Karpas-422 (cell line): ENCODE results near the gene SETD4. TPM values are rescaled to one million over a fixed set of nuclear protein-coding genes. Genes with fewer than 3 reads are reported as not detected.

ENCODE experiments used
- DNase-seq: peaks from one replicate; pipeline ENCODE4 v3.0.0-alpha.2; 2015
- H2AFZ ChIP-seq: fragments of 200-600 bp; sonication (generic); 2 replicates; pipeline ENCODE4 v1.6.1; 2014; ENCODE audit warnings: antibody characterized with exemption, low read length, mixed read lengths
- H3K27ac ChIP-seq: fragments of 200-600 bp; sonication (generic); 2 replicates; pipeline ENCODE4 v1.5.1; 2014; ENCODE audit warnings: mild to moderate bottlenecking, low read length, moderate library complexity
- H3K27me3 ChIP-seq: fragments of 200-600 bp; sonication (generic); 2 replicates; pipeline ENCODE4 v1.6.1; 2014; ENCODE audit warnings: low read length, mixed read lengths
- H3K36me3 ChIP-seq: fragments of 200-600 bp; sonication (generic); 2 replicates; pipeline ENCODE4 v1.6.1; 2014; ENCODE audit warnings: low read length, mixed read lengths; ENCODE audit not compliant: insufficient read depth
- H3K4me1 ChIP-seq: fragments of 200-600 bp; sonication (generic); 2 replicates; pipeline ENCODE4 v1.6.1; 2014; ENCODE audit warnings: mild to moderate bottlenecking, low read length, mixed read lengths
- H3K4me2 ChIP-seq: fragments of 200-600 bp; sonication (generic); 2 replicates; pipeline ENCODE4 v1.6.1; 2014; ENCODE audit warnings: low read length, low read depth, mild to moderate bottlenecking; ENCODE audit not compliant: poor library complexity, severe bottlenecking
- H3K4me3 ChIP-seq: fragments of 200-600 bp; sonication (generic); 2 replicates; pipeline ENCODE4 v1.5.1; 2014; ENCODE audit warnings: mild to moderate bottlenecking, antibody characterized with exemption, low read length, mixed read lengths
- H3K79me2 ChIP-seq: fragments of 200-600 bp; sonication (generic); 2 replicates; pipeline ENCODE4 v1.6.1; 2014; ENCODE audit warnings: mild to moderate bottlenecking, low read length, mixed read lengths
- H3K9ac ChIP-seq: fragments of 200-600 bp; sonication (generic); 2 replicates; pipeline ENCODE4 v1.6.0; 2014; ENCODE audit warnings: low read length
- H3K9me2 ChIP-seq: fragments of 200-600 bp; sonication (generic), shearing (Covaris generic); replicated peaks from 2 replicates; pipeline ENCODE4 v1.6.0; 2014; ENCODE audit warnings: mild to moderate bottlenecking, low read length, moderate library complexity; ENCODE audit not compliant: insufficient read depth
- H3K9me3 ChIP-seq: fragments of 300-700, 200-600 bp; sonication (generic); 2 replicates; pipeline ENCODE4 v1.6.1; 2014; ENCODE audit warnings: low read length, mixed read lengths
- H4K20me1 ChIP-seq: fragments of 200-600 bp; sonication (generic); 2 replicates; pipeline ENCODE4 v1.6.1; 2014; ENCODE audit warnings: mild to moderate bottlenecking, antibody characterized with exemption, low read length, low read depth; ENCODE audit not compliant: insufficient read depth
- total RNA-seq: library from RNA; depleted of rRNA; stranded (reverse); fragments of >200 nt; shearing (Covaris generic); gene quantifications from 2 replicates; pipeline ENCODE4 v1.2.3, GENCODE V29; 2014; ENCODE audit warnings: low replicate concordance

SETD4 gene
- total RNA-seq, 1 experiment from 2014 or later, result 22.6 TPM

DNA sequence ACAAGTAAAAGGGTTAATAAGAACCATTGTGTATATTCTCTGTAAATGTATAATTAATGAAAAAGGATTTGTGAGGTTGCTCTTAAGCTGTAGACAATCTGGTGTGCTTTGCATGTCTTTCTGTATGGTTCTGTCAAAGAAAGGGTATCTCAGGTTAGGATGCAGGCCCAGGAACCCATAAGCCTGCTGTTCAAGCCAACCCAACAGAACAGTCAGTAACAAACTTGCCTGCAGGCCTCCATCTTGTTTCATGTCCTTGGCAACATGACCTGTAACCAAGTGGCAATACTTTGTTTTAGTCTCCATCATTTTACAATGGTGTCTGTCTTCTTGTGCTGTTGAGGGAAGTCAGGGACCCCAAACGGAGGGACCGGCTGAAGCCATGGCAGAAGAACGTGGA, 38.7 kb upstream of the SETD4 start:
- DNase-seq, result no peak
- no peaks in the 10 kb centered on the region for H3K27me3 ChIP-seq
- H3K9me3 ChIP-seq, result peaks cover under 1% of the 10 kb centered on the region; the same call in 1 of the 2 replicates
- no peak overlapping the region for H3K27ac ChIP-seq
- H3K79me2 ChIP-seq, result no peaks in the 10 kb centered on the region
- no peaks in the 10 kb centered on the region for H4K20me1 ChIP-seq
- peaks cover 4% of the 10 kb centered on the region for H3K4me1 ChIP-seq
- H3K36me3 ChIP-seq, result no peaks in the 10 kb centered on the region
- no peak overlapping the region for H3K9ac ChIP-seq
- no peak overlapping the region for H3K4me3 ChIP-seq
- no peaks in the 10 kb centered on the region for H3K9me2 ChIP-seq
- no peak overlapping the region for H3K4me2 ChIP-seq
- H2AFZ ChIP-seq, result no peak overlapping the region

DNA sequence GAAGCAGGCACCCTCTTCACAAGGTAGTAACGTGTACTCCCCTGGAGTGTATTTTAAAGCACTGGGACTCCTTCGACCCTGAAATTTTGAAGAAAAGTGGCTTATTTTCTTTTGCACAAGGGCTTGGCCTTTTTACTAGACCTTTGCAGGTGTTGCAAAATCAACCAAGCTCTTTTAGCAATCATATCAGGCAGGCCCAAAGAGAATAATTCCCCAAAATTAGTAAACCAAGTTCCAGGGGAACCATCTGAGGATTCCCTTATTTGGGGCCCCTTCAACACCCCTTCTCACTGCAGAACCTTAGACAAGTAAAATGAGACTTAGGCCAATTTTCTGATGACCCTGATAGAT, 37.8 kb upstream of the SETD4 start:
- Histone ChIP-seq H2AFZ (no peak overlapping the region), H3K27ac (no peak overlapping the region), H3K27me3 (peaks cover 6% of the 10 kb centered on the region; the same call in 1 of the 2 replicates), H3K4me2 (no peak overlapping the region), H3K4me3 (no peak overlapping the region), H3K4me1 (peaks cover 4% of the 10 kb centered on the region), H3K79me2 (no peaks in the 10 kb centered on the region), H3K9ac (no peak overlapping the region), H4K20me1 (no peaks in the 10 kb centered on the region), H3K36me3 (no peaks in the 10 kb centered on the region), H3K9me3 (peaks cover 9% of the 10 kb centered on the region; the same call in 1 of the 2 replicates), H3K9me2 (no peaks in the 10 kb centered on the region)
- DNase-seq, result no peak

DNA sequence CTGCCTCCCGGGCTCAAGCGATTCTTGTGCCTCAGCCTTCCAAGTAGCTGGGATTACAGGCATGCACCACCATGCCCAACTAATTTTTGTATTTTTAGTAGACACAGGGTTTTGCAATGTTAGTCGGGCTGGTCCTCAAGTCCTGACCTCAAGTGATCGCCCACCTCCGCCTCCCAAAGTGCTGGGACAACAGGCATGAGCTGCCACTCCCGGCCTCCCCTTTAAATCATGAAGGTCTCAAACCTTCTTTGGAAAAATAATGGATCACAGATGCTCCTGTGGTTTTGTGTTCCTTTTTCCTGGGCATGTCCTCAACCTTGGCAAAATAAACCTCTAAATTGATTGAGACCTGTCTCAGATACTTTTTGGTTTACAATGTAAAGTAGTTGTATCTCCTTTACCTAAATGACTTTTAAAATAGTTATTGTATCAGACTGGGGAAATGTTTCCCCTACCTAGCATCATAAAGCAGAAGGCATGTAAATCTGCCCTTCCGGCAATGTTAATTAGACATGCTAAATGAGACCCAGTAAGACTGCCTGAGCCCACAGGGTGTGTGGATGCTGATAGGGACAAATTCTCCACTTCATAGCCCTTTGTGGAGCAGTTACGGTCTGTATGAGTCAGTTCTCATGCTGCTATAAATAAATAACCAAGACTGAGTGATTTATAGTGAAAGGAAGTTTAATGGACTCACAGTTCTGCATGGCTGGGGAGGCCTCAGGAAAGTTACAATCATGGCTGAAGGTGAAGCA, 37.3 kb upstream of the SETD4 start:
- Histone ChIP-seq H4K20me1 (no peaks in the 10 kb centered on the region), H3K9ac (no peak overlapping the region), H3K27ac (no peak overlapping the region), H3K4me1 (peaks cover 4% of the 10 kb centered on the region), H3K27me3 (peaks cover 7% of the 10 kb centered on the region; the same call in 1 of the 2 replicates), H3K36me3 (no peaks in the 10 kb centered on the region), H2AFZ (no peak overlapping the region), H3K4me3 (no peak overlapping the region), H3K9me2 (no peaks in the 10 kb centered on the region), H3K79me2 (no peaks in the 10 kb centered on the region), H3K4me2 (no peak overlapping the region), H3K9me3 (peaks cover 9% of the 10 kb centered on the region; the same call in 1 of the 2 replicates)
- no peak for DNase-seq

DNA sequence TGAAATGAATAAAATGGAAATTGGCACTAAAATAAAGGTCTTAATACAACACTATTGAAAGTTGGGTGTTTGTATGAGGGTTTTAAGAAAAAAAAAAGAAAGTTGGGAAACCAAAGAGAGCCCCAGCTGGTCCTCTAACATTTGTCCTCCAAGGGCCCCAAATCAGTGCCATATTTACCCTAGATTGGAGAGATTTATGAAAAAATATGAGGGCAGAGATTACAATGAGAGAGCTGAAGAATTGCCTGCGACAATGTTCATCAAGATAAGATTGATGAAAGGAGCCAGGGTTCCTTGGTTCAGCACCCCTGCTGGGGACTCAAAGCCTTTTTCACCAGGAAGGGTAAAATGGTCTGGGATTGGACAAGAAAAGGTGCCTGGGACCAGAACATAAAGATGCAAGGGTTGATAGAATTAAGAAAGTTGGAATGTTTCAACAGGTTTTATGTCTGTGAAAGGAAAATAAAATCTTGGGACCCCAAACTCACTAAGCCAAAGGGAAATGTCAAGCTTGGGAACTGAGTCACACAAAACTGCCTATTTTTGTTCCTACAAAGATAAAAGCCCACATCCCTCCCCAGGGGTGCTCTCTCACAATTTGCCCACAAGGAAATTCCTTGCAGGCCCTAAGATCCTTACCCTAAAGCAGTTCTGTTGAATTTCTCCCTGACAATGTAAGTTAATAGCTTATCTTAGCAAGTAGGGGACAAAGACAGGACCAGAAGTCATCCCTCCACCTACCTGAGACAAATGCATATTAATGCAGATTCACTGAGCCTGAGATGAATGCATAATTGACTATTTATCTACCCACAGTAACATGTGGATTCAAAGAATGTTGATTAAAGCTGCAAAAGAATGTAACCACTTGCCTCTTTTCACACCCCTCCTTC, 36.3 kb upstream of the SETD4 start:
- H3K4me2 ChIP-seq, result no peak overlapping the region
- H3K36me3 ChIP-seq, result no peaks in the 10 kb centered on the region
- no peak overlapping the region for H3K27ac ChIP-seq
- no peaks in the 10 kb centered on the region for H3K9me2 ChIP-seq
- H3K27me3 ChIP-seq, result peaks cover 7% of the 10 kb centered on the region; the same call in 1 of the 2 replicates
- H4K20me1 ChIP-seq, result no peaks in the 10 kb centered on the region
- H3K4me3 ChIP-seq, result no peak overlapping the region
- H3K79me2 ChIP-seq, result no peaks in the 10 kb centered on the region
- H3K4me1 ChIP-seq, result peaks cover 4% of the 10 kb centered on the region
- no peak for DNase-seq
- H2AFZ ChIP-seq, result no peak overlapping the region
- H3K9me3 ChIP-seq, result peaks cover 9% of the 10 kb centered on the region; the same call in 1 of the 2 replicates
- H3K9ac ChIP-seq, result no peak overlapping the region

DNA sequence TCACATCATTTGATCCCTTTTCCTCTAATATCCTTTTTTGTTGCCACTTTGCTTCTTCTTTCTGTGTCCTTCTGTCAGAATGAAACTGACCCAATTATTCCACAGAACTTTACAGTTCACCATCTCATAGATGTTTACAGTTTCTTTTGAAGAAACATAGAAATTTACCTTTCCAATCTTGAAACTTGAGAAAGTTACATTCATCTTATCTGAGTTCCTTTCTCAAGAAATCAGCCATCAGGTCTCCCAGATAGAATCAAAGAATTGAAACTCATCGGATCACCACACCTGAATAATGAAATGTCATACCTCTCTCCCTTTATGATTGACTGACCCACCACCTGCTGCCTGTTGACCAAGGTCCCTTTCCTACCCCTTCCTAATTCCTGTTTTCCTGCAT, 33.2 kb upstream of the SETD4 start:
- Histone ChIP-seq H3K9me2 (no peaks in the 10 kb centered on the region), H3K9me3 (peaks cover 9% of the 10 kb centered on the region; the same call in 1 of the 2 replicates), H3K4me2 (no peak overlapping the region), H3K27me3 (peaks cover 7% of the 10 kb centered on the region; the same call in 1 of the 2 replicates), H3K4me3 (no peak overlapping the region), H2AFZ (no peak overlapping the region), H3K27ac (no peak overlapping the region), H3K36me3 (no peaks in the 10 kb centered on the region), H3K4me1 (peaks cover 4% of the 10 kb centered on the region), H3K9ac (no peak overlapping the region), H4K20me1 (no peaks in the 10 kb centered on the region), H3K79me2 (no peaks in the 10 kb centered on the region)
- DNase-seq, result no peak

- Histone ChIP-seq H3K36me3 (no peaks in the 10 kb centered on the region), H3K79me2 (no peaks in the 10 kb centered on the region), H4K20me1 (no peaks in the 10 kb centered on the region), H3K9ac (no peak overlapping the region), H2AFZ (no peak overlapping the region), H3K4me1 (peaks cover under 1% of the 10 kb centered on the region; the same call in 1 of the 2 replicates), H3K9me3 (peaks cover 9% of the 10 kb centered on the region; the same call in 1 of the 2 replicates), H3K4me3 (no peak overlapping the region), H3K27me3 (peaks cover 7% of the 10 kb centered on the region; the same call in 1 of the 2 replicates), H3K9me2 (no peaks in the 10 kb centered on the region), H3K27ac (no peak overlapping the region), H3K4me2 (no peak overlapping the region)
- no peak for DNase-seq
Observed at GRCh38 chr21:36092681-36093080, 32.4 kb upstream of the SETD4 start.

DNA sequence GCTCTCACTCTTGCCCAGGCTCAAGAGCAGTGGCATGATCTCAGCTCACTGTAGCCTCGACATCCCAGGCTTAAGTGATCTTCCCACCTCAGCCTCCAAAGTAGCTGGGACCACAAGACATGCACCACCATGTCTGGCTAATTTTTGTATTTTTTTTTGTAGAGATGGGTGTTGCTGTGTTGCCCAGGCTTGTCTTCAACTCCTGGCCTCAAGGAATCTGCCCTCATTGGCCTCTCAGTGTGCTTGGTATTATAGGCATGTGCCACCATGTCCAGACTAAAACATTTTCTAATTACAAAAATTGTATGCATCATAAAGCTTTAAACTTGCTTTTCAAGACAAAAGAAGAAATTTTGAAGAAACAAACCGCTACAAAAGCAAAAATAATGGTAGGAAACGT, 29.6 kb upstream of the SETD4 start:
- no peak overlapping the region for H3K27ac ChIP-seq
- no peak overlapping the region for H3K4me2 ChIP-seq
- no peaks in the 10 kb centered on the region for H3K9me2 ChIP-seq
- no peaks in the 10 kb centered on the region for H4K20me1 ChIP-seq
- no peaks in the 10 kb centered on the region for H3K4me1 ChIP-seq
- no peaks in the 10 kb centered on the region for H3K79me2 ChIP-seq
- H3K27me3 ChIP-seq, result peaks cover 7% of the 10 kb centered on the region; the same call in 1 of the 2 replicates
- no peaks in the 10 kb centered on the region for H3K36me3 ChIP-seq
- no peak overlapping the region for H3K4me3 ChIP-seq
- H3K9ac ChIP-seq, result no peak overlapping the region
- H2AFZ ChIP-seq, result no peak overlapping the region
- DNase-seq, result no peak
- H3K9me3 ChIP-seq, result peaks cover 9% of the 10 kb centered on the region; the same call in 1 of the 2 replicates
